COR-L47 (cell line): Measurements from ENCODE around the gene RYR3.

ENCODE experiments used
- DNase-seq: peaks from one replicate; lab custom pipeline; 2025; lab: John Stamatoyannopoulos, UW

Gene RYR3

GRCh38 chr15:33449810-33450209, 139.0 kb downstream of the RYR3 start:
- no peak for DNase-seq

GRCh38 chr15:33451385-33451784, 140.6 kb downstream of the RYR3 start:
- no peak for DNase-seq

- DNase-seq = no peak
Observed at GRCh38 chr15:33453761-33454160, 143.0 kb downstream of the RYR3 start.

- no peak for DNase-seq
Observed at GRCh38 chr15:33454346-33454745, 143.6 kb downstream of the RYR3 start.

GRCh38 chr15:33454996-33455395, 144.2 kb downstream of the RYR3 start:
- no peak for DNase-seq

GRCh38 chr15:33458421-33458820, 147.7 kb downstream of the RYR3 start:
- no peak for DNase-seq

- DNase-seq = no peak
Observed at GRCh38 chr15:33460166-33460805, 149.5 kb downstream of the RYR3 start.

- DNase-seq = no peak
Observed at GRCh38 chr15:33461671-33462070, 150.9 kb downstream of the RYR3 start.

GRCh38 chr15:33467146-33467815, 156.5 kb downstream of the RYR3 start:
- no peak for DNase-seq

GRCh38 chr15:33467816-33468163, 157.0 kb downstream of the RYR3 start:
- no peak for DNase-seq

- no peak for DNase-seq
Observed at GRCh38 chr15:33468740-33469139, 158.0 kb downstream of the RYR3 start.

GRCh38 chr15:33473005-33473404, 162.2 kb downstream of the RYR3 start:
- no peak for DNase-seq

GRCh38 chr15:33473714-33474113, 162.9 kb downstream of the RYR3 start:
- no peak for DNase-seq

GRCh38 chr15:33476076-33476475, 165.3 kb downstream of the RYR3 start:
- no peak for DNase-seq

- DNase-seq = no peak
Observed at GRCh38 chr15:33476908-33477307, 166.1 kb downstream of the RYR3 start.

GRCh38 chr15:33489335-33489734, 178.6 kb downstream of the RYR3 start:
- DNase-seq = no peak

GRCh38 chr15:33490703-33491102, 179.9 kb downstream of the RYR3 start:
- no peak for DNase-seq

GRCh38 chr15:33492434-33493052, 181.8 kb downstream of the RYR3 start:
- DNase-seq = no peak

- DNase-seq = no peak
Observed at GRCh38 chr15:33494306-33494705, 183.5 kb downstream of the RYR3 start.

- DNase-seq = peak; percentile 39
Observed at GRCh38 chr15:33500432-33501195, 189.8 kb downstream of the RYR3 start.

GRCh38 chr15:33503681-33504080, 192.9 kb downstream of the RYR3 start:
- no peak for DNase-seq

GRCh38 chr15:33506781-33507296, 196.1 kb downstream of the RYR3 start:
- no peak for DNase-seq

GRCh38 chr15:33508703-33509102, 197.9 kb downstream of the RYR3 start:
- DNase-seq = no peak
